T follicular helper cell (primary cell): ENCODE data around the gene KLRC2.
"Not testable (repeated sequence)": the region's sequence is repeated elsewhere in the genome, so short reads cannot be mapped to it uniquely, and the experiment has no call there.

Experiments
- DNase-seq: peaks from one replicate; pipeline ENCODE4 v3.0.0-alpha.2; 2020; ENCODE audit warnings: low read depth

The KLRC2 gene

GRCh38 chr12:10405294-10405693, 30.5 kb downstream of the KLRC2 start:
- DNase-seq: no peak

GRCh38 chr12:10404798-10405197, 31.0 kb downstream of the KLRC2 start:
- DNase-seq: no peak

- DNase-seq: no peak
Measured at GRCh38 chr12:10400829-10401228, 35.0 kb downstream of the KLRC2 start.

GRCh38 chr12:10398168-10398567, 37.6 kb downstream of the KLRC2 start:
- DNase-seq: no peak

- DNase-seq: no peak
Measured at GRCh38 chr12:10397296-10397695, 38.5 kb downstream of the KLRC2 start.

GRCh38 chr12:10396176-10396575, 39.6 kb downstream of the KLRC2 start:
- DNase-seq: not testable (repeated sequence)

GRCh38 chr12:10395390-10395998, 40.3 kb downstream of the KLRC2 start:
- DNase-seq: no peak

GRCh38 chr12:10394531-10395152, 41.2 kb downstream of the KLRC2 start:
- not testable (repeated sequence) for DNase-seq

- DNase-seq: no peak
Measured at GRCh38 chr12:10393291-10393690, 42.5 kb downstream of the KLRC2 start.

- no peak for DNase-seq
Measured at GRCh38 chr12:10392394-10392930, 43.3 kb downstream of the KLRC2 start.

GRCh38 chr12:10390991-10391390, 44.8 kb downstream of the KLRC2 start:
- DNase-seq: not testable (repeated sequence)

- DNase-seq: no peak
Measured at GRCh38 chr12:10389904-10390303, 45.9 kb downstream of the KLRC2 start, which contains the start of gene KLRK1. TSS of gene KLRK1 (minus strand) at chr12:10390041. CDS start at chr12:10388810, 1,231 bp downstream.

- no peak for DNase-seq
Measured at GRCh38 chr12:10388624-10389413, 47.0 kb downstream of the KLRC2 start.

GRCh38 chr12:10387498-10387897, 48.3 kb downstream of the KLRC2 start:
- not testable (repeated sequence) for DNase-seq

- no peak for DNase-seq
Measured at GRCh38 chr12:10386857-10387256, 49.0 kb downstream of the KLRC2 start.

GRCh38 chr12:10385166-10385613, 50.6 kb downstream of the KLRC2 start:
- DNase-seq: no peak

GRCh38 chr12:10384191-10384590, 51.6 kb downstream of the KLRC2 start:
- DNase-seq: no peak

- no peak for DNase-seq
Measured at GRCh38 chr12:10381928-10382628, 53.7 kb downstream of the KLRC2 start.
